NT2/D1 (cell line): ENCODE results near the gene PTPRN2.

Experiments used
- SUZ12 ChIP-seq: IDR thresholded peaks from 2 replicates; pipeline ENCODE4 v1.6.1; 2011; ENCODE audit not compliant: insufficient read length, insufficient read depth; ENCODE audit errors: extremely low read depth
- YY1 ChIP-seq: IDR thresholded peaks from 2 replicates; pipeline ENCODE4 v1.6.1; 2011; ENCODE audit not compliant: insufficient read length, insufficient read depth
- ZNF274 ChIP-seq: IDR thresholded peaks from 2 replicates; pipeline ENCODE4 v1.6.1; 2011; ENCODE audit warnings: mild to moderate bottlenecking, low read depth, low read length

GRCh38 chr7:158491094-158491493, 96.5 kb downstream of the PTPRN2 start:
- TF ChIP-seq YY1 (no peak), ZNF274 (no peak), SUZ12 (no peak)
